DMS 273 (cell line): ENCODE data around the gene LBH.

Experiments used
- DNase-seq: peaks from one replicate; lab custom pipeline; 2025; ENCODE audit not compliant: unreplicated experiment; lab: John Stamatoyannopoulos, UW

Gene LBH

GRCh38 chr2:30231212-30231995, at the start of gene LBH:
TSS of gene LBH (plus strand) at chr2:30231534. CDS start at chr2:30231739, 205 bp downstream.
- peak; percentile 81 for DNase-seq

- no peak for DNase-seq
Measured at GRCh38 chr2:30184035-30184434, 47.3 kb upstream of the LBH start.

- no peak for DNase-seq
Measured at GRCh38 chr2:30185178-30185577, 46.2 kb upstream of the LBH start.

- no peak for DNase-seq
Measured at GRCh38 chr2:30188292-30188691, 43.0 kb upstream of the LBH start.

GRCh38 chr2:30190637-30191036, 40.7 kb upstream of the LBH start:
- no peak for DNase-seq

GRCh38 chr2:30191107-30191506, 40.2 kb upstream of the LBH start:
- DNase-seq = no peak

- no peak for DNase-seq
Measured at GRCh38 chr2:30191819-30192271, 39.5 kb upstream of the LBH start.

GRCh38 chr2:30192314-30192713, 39.0 kb upstream of the LBH start:
- DNase-seq = no peak

- no peak for DNase-seq
Measured at GRCh38 chr2:30193104-30193681, 38.1 kb upstream of the LBH start.

- no peak for DNase-seq
Measured at GRCh38 chr2:30194421-30194820, 36.9 kb upstream of the LBH start.

- DNase-seq = no peak
Measured at GRCh38 chr2:30195016-30195415, 36.3 kb upstream of the LBH start.

GRCh38 chr2:30197570-30198192, 33.7 kb upstream of the LBH start:
- DNase-seq = no peak

GRCh38 chr2:30201990-30202389, 29.3 kb upstream of the LBH start:
- no peak for DNase-seq

- DNase-seq = no peak
Measured at GRCh38 chr2:30203156-30203555, 28.2 kb upstream of the LBH start.

GRCh38 chr2:30204281-30204680, 27.1 kb upstream of the LBH start:
- no peak for DNase-seq

GRCh38 chr2:30205456-30205855, 25.9 kb upstream of the LBH start:
- no peak for DNase-seq

GRCh38 chr2:30206461-30207430, 24.6 kb upstream of the LBH start:
- peak; percentile 30 for DNase-seq

- DNase-seq = peak; percentile 82
Measured at GRCh38 chr2:30208453-30208852, 22.9 kb upstream of the LBH start.

- no peak for DNase-seq
Measured at GRCh38 chr2:30209227-30209626, 22.1 kb upstream of the LBH start.

GRCh38 chr2:30213326-30213725, 18.0 kb upstream of the LBH start:
- no peak for DNase-seq

- DNase-seq = no peak
Measured at GRCh38 chr2:30213907-30214463, 17.3 kb upstream of the LBH start.
